Superior temporal gyrus (tissue), 1 donor: ENCODE measurements around the gene STXBP2.
"Not testable (repeated sequence)": the region's sequence is repeated elsewhere in the genome, so short reads cannot be mapped to it uniquely, and the experiment has no call there.

ENCODE experiments used
- DNase-seq: peaks from one replicate; pipeline ENCODE4 v3.0.0-alpha.2; 2016; ENCODE audit errors: extremely low spot score

STXBP2 gene

GRCh38 chr19:7632340-7633203, 4.3 kb upstream of the STXBP2 start:
- DNase-seq: no peak

GRCh38 chr19:7633698-7634097, 3.2 kb upstream of the STXBP2 start, which contains the start of gene PCP2:
Gene PCP2 (minus strand): TSS chr19:7633719. CDS start chr19:7633457, 262 bp downstream.
- DNase-seq: no peak

- no peak for DNase-seq
Measured at GRCh38 chr19:7635670-7636069, 1.2 kb upstream of the STXBP2 start.

GRCh38 chr19:7636317-7636690, 606 bp upstream of the STXBP2 start:
- DNase-seq: no peak

- DNase-seq: no peak
Measured at GRCh38 chr19:7637374-7638256, 705 bp downstream of the STXBP2 start.

- DNase-seq: no peak
Measured at GRCh38 chr19:7638802-7639465, 2.0 kb downstream of the STXBP2 start.

GRCh38 chr19:7639863-7640348, 3.0 kb downstream of the STXBP2 start:
- no peak for DNase-seq

- no peak for DNase-seq
Measured at GRCh38 chr19:7640803-7641202, 3.9 kb downstream of the STXBP2 start.

- no peak for DNase-seq
Measured at GRCh38 chr19:7641290-7642276, 4.7 kb downstream of the STXBP2 start.

GRCh38 chr19:7642295-7643030, 5.6 kb downstream of the STXBP2 start:
- DNase-seq: no peak

- DNase-seq: no peak
Measured at GRCh38 chr19:7643031-7643415, 6.1 kb downstream of the STXBP2 start.

- not testable (repeated sequence) for DNase-seq
Measured at GRCh38 chr19:7643629-7644549, 7.0 kb downstream of the STXBP2 start.

GRCh38 chr19:7644550-7644877, 7.6 kb downstream of the STXBP2 start:
- DNase-seq: no peak

GRCh38 chr19:7645163-7645562, 8.3 kb downstream of the STXBP2 start:
- DNase-seq: no peak

- no peak for DNase-seq
Measured at GRCh38 chr19:7645656-7646425, 8.9 kb downstream of the STXBP2 start.

GRCh38 chr19:7646426-7646700, 9.5 kb downstream of the STXBP2 start:
- no peak for DNase-seq

- DNase-seq: no peak
Measured at GRCh38 chr19:7647156-7647555, 10.2 kb downstream of the STXBP2 start.

- no peak for DNase-seq
Measured at GRCh38 chr19:7648265-7649014, 11.5 kb downstream of the STXBP2 start.
